Ascending aorta (tissue), 2 donors: ENCODE measurements around the gene UBN2. TPM values are rescaled to one million over a fixed set of nuclear protein-coding genes. Genes with fewer than 3 reads are reported as not detected.
"Not testable (repeated sequence)": the region's sequence is repeated elsewhere in the genome, so short reads cannot be mapped to it uniquely, and the experiment has no call there.

Experiments used
- DNase-seq, 2 donors: peaks; one replicate each; pipeline ENCODE4 v3.0.0-alpha.2; 2019; ENCODE audit warnings: low spot score in 2 of 2
- H3K27ac ChIP-seq, 2 donors: fragments of 200-600 bp; sonication (generic); one replicate each; pipeline ENCODE4 v1.5.1; 2016 to 2017; ENCODE audit warnings: mild to moderate bottlenecking in 1 of 2
- H3K27me3 ChIP-seq: fragments of 200-600 bp; sonication (generic); one replicate; pipeline ENCODE4 v1.5.1; 2017
- H3K36me3 ChIP-seq, 2 donors: fragments of 200-600 bp; sonication (generic); one replicate each; pipeline ENCODE4 v1.5.1; 2016
- H3K4me1 ChIP-seq, 2 donors: fragments of 200-600 bp; sonication (generic); one replicate each; pipeline ENCODE4 v1.5.1; 2016 to 2017; ENCODE audit warnings: mild to moderate bottlenecking in 1 of 2
- H3K4me3 ChIP-seq, 2 donors: fragments of 200-600 bp; sonication (generic); one replicate each; pipeline ENCODE4 v1.5.1; 2016 to 2017; ENCODE audit warnings: mild to moderate bottlenecking in 1 of 2
- H3K9me3 ChIP-seq, 2 donors: fragments of 200-600 bp; sonication (generic); one replicate each; pipeline ENCODE4 v1.5.1; 2016
- intact Hi-C: fragments of 100-400 bp; cut with DNase I; formaldehyde crosslinking; loops from one replicate; pipeline ENCODE4 v1.15.1; 2023
- total RNA-seq: library from RNA; depleted of rRNA; stranded (reverse); fragments of >200 nt; gene quantifications from one replicate; pipeline ENCODE4 v1.1.0, GENCODE V29; 2016
- TF ChIP-seq, protein P1 (sequence below), 3 experiments: fragments of 200-600 bp in 2 of 3; fragments of 450-650 bp in 1 of 3; sonication (generic) in 2 of 3; IDR thresholded peaks; one replicate each; pipeline ENCODE4 v1.5.1; 2016 to 2019; ENCODE audit warnings: antibody characterized with exemption in 3 of 3, mild to moderate bottlenecking in 1 of 3, moderate library complexity in 1 of 3

Gene UBN2
- total RNA-seq, 1 donor from 2014 or later: 3.7 TPM

DNA sequence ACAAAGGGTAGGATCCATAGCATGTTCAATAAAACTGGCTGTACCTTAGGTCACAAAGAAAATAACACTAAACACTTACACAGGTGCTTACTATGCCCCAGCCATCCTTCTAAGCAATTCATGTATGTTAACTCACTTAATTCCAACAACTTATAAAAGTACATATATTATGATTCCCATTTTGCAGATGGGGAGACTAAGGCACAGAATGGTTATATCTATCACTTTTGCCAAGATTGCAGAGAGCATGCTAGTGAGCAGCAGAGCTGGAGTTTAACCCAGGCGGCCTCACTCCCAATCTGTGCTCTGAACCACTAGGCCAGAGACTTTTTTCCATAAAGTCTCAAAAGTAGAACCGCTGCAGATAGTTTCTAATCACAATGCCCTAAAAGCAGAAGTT, 18.9 kb upstream of the UBN2 start:
- Histone ChIP-seq H3K27ac (no peak overlapping the region), H3K27me3 (no peaks in the 10 kb centered on the region), H3K4me3 (no peak overlapping the region), H3K9me3 (peaks cover 0 to 6% of the 10 kb centered on the region in 2 donors), H3K4me1 (no peaks in the 10 kb centered on the region), H3K36me3 (no peaks in the 10 kb centered on the region)
- DNase-seq: no peak
- intact Hi-C loops: no loop called here
- TF ChIP-seq, protein P1, sequence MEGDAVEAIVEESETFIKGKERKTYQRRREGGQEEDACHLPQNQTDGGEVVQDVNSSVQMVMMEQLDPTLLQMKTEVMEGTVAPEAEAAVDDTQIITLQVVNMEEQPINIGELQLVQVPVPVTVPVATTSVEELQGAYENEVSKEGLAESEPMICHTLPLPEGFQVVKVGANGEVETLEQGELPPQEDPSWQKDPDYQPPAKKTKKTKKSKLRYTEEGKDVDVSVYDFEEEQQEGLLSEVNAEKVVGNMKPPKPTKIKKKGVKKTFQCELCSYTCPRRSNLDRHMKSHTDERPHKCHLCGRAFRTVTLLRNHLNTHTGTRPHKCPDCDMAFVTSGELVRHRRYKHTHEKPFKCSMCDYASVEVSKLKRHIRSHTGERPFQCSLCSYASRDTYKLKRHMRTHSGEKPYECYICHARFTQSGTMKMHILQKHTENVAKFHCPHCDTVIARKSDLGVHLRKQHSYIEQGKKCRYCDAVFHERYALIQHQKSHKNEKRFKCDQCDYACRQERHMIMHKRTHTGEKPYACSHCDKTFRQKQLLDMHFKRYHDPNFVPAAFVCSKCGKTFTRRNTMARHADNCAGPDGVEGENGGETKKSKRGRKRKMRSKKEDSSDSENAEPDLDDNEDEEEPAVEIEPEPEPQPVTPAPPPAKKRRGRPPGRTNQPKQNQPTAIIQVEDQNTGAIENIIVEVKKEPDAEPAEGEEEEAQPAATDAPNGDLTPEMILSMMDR (IDR thresholded peaks at IDR 0.05): no peak

DNA sequence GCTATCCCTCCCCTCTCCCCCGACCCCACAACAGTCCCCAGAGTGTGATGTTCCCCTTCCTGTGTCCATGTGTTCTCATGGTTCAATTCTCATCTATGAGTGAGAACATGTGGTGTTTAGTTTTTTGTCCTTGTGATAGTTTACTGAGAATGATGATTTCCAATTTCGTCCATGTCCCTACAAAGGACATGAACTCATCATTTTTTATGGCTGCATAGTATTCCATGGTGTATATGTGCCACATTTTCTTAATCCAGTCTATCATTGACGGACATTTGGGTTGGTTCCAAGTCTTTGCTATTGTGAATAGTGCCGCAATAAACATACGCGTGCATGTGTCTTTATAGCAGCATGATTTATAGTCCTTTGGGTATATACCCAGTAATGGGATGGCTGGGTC, 17.5 kb upstream of the UBN2 start:
- DNase-seq, H3K36me3 ChIP-seq, H3K4me1 ChIP-seq, intact Hi-C loops, H3K4me3 ChIP-seq, H3K27me3 ChIP-seq, H3K27ac ChIP-seq, H3K9me3 ChIP-seq: not testable (repeated sequence)

DNA sequence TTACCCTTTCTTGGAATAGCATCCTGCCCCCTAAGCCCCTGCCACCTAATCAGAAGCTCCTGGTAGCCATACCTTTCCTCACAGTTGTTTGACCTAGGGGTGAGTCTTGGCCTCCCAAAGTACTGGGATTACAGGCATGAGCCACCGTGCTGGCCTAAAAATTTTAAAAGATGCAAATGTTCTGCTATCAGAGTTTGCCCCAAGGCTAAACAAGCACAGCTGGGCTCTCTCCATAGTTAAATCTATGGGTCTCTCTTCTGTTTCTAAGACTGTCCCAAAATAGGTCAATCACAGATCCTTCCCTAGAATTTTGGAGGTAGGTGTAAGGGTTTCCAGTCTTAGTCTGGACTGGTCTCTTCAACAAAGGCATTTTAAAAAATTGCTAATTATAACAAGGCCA, 12.9 kb upstream of the UBN2 start:
- no peak for DNase-seq
- Histone ChIP-seq H3K36me3 (no peaks in the 10 kb centered on the region), H3K4me3 (no peak overlapping the region), H3K27me3 (no peaks in the 10 kb centered on the region), H3K27ac (no peak overlapping the region), H3K9me3 (no peaks in the 10 kb centered on the region), H3K4me1 (no peaks in the 10 kb centered on the region)
- intact Hi-C loops: no loop called here
- TF ChIP-seq, protein P1 (IDR thresholded peaks at IDR 0.05): no peak

DNA sequence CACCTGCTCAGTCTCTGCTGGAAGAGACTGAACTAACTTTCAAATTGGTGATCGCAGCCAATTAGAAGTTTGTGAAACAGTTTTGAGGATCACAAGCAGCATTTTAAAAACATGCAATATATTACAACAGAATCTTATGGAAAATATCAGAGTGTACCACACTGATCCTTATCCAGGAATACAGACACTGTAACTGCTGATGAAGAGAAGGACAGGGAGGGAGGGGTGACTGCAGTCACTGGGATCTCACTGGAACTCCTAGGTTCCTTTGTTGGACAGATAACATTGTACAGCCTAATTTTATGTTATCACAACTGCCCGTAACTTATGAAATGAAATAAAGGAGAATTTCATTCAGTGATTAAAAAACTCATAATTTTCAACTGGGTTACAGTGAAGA, 6.8 kb upstream of the UBN2 start:
- H3K36me3 ChIP-seq: no peaks in the 10 kb centered on the region
- intact Hi-C loops: no loop called here

DNA sequence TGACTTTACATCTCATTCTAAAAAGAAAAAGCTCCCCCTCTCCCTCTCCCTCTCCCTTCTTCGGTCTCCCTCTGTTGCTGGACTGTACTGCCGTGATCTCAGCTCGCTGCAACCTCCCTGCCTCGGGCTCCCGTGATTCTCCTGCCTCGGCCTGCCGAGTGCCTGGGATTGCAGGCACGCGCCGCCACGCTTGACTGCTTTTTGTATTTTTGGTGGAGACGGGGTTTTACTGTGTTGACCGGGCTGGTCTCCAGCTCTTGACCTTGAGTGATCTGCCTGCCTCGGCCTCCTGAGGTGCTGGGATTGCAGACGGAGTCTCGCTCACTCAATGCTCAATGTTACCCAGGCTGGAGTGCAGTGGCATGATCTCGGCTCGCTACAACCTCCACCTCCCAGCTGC, 6.2 kb upstream of the UBN2 start:
- DNase-seq, intact Hi-C loops, H3K4me3 ChIP-seq, H3K4me1 ChIP-seq, H3K9me3 ChIP-seq, H3K27me3 ChIP-seq, H3K27ac ChIP-seq, H3K36me3 ChIP-seq: not testable (repeated sequence)

More for the DNA sequence above, 6.8 kb upstream of the UBN2 start:
- Histone ChIP-seq H3K27ac (no peak overlapping the region), H3K4me3 (no peak overlapping the region), H3K9me3 (no peaks in the 10 kb centered on the region), H3K4me1 (no peaks in the 10 kb centered on the region), H3K27me3 (no peaks in the 10 kb centered on the region)
- no peak for DNase-seq
- TF ChIP-seq, protein P1 (IDR thresholded peaks at IDR 0.05): no peak

DNA sequence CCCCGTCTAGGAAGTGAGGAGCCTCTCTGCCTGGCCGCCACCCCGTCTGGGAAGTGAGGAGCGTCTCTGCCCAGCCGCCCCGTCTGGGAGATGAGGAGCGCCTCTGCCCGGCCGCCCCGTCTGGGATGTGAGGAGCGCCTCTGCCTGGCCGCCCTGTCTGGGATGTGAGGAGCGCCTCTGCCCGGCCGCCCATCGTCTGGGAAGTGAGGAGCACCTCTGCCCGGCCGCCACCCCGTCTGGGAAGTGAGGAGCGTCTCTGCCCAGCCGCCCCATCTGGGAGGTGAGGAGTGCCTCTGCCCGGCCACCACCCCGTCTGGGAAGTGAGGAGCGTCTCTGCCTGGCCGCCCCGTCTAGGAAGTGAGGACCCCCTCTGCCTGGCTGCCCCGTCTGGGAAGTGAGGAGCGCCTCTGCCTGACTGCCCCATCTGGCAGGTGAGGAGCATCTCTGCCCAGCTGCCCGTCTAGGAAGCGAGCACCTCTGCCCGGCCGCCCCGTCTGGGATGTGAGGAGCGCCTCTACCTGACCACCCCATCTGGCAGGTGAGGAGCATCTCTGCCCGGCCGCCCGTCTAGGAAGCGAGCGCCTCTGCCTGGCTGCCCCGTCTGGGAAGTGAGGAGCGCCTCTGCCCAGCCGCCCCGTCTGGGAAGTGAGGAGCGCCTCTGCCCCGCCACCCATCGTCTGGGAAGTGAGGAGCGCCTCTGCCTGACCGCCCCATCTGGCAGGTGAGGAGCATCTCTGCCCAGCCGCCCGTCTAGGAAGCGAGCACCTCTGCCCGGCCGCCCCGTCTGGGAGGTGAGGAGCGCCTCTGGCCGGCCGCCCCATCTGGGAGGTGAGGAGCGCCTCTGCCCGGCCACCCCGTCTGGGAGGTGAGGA, 5.5 kb upstream of the UBN2 start:
- H3K36me3 ChIP-seq, H3K27me3 ChIP-seq, H3K4me3 ChIP-seq, H3K9me3 ChIP-seq, H3K4me1 ChIP-seq, H3K27ac ChIP-seq, intact Hi-C loops, DNase-seq: not testable (repeated sequence)

DNA sequence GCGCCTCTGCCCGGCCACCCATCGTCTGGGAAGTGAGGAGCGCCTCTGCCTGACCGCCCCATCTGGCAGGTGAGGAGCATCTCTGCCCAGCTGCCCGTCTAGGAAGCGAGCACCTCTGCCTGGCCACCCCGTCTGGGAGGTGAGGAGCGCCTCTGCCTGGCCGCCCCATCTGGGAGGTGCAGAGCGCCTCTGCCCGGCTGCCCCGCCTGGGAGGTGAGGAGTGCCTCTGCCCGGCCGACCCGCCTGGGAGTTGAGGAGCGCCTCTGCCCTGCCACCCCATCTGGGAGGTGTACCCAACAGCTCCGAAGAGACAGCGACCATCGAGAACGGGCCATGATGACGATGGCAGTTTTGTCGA, 4.9 kb upstream of the UBN2 start:
- H3K36me3 ChIP-seq, H3K4me1 ChIP-seq, H3K27me3 ChIP-seq, DNase-seq, H3K27ac ChIP-seq, intact Hi-C loops, H3K4me3 ChIP-seq, H3K9me3 ChIP-seq: not testable (repeated sequence)

DNA sequence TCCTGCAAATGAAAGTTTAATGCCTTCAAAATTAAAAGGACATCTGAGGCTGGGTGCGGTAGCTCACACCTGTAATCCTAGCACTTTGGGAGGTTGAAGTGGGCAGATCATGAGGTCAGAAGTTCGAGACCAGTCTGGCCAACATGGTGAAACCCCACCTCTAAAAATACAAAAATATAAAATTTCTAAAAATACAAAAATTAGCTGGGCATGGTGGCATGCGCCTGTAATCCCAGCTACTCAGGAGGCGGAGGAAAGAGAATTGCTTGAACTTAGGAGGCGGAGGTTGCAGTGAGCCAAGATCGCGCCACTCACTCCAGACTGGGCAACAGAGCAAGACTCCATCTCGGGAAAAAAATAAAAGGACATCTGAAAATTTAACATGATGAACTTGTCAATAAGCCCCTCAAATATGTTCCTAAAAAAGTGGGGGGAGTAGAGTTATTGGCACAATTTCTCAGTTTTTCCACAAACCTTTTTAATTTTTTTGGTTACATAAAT, 4.0 kb upstream of the UBN2 start:
- H3K27me3 ChIP-seq, DNase-seq, H3K4me1 ChIP-seq, H3K9me3 ChIP-seq, H3K36me3 ChIP-seq, intact Hi-C loops, H3K27ac ChIP-seq, H3K4me3 ChIP-seq: not testable (repeated sequence)
